Embryonic facial prominence (tissue), 1 donor: ENCODE measurements around the gene FDXR.
"Not testable (repeated sequence)": the region's sequence is repeated elsewhere in the genome, so short reads cannot be mapped to it uniquely, and the experiment has no call there.

ENCODE experiments used
- DNase-seq: peaks from one replicate; pipeline ENCODE4 v3.0.0-alpha.2; 2016; ENCODE audit errors: extremely low spot score

Gene FDXR

GRCh38 chr17:74872313-74873036 lies at the start of gene FDXR:
Gene FDXR (minus strand): TSS chr17:74872994. CDS start chr17:74872944, 50 bp downstream.
- DNase-seq = no peak

GRCh38 chr17:74922172-74922571 lies 49.4 kb upstream of the FDXR start:
- no peak for DNase-seq

- no peak for DNase-seq
Measured at GRCh38 chr17:74921769-74922168, 49.0 kb upstream of the FDXR start.

GRCh38 chr17:74921026-74921681 lies 48.4 kb upstream of the FDXR start:
- DNase-seq = no peak

GRCh38 chr17:74920642-74921025 lies 47.8 kb upstream of the FDXR start:
- DNase-seq = no peak

- no peak for DNase-seq
Measured at GRCh38 chr17:74920306-74920620, 47.5 kb upstream of the FDXR start.

GRCh38 chr17:74919440-74920305 lies 46.9 kb upstream of the FDXR start:
- no peak for DNase-seq

- no peak for DNase-seq
Measured at GRCh38 chr17:74918906-74919305, 46.1 kb upstream of the FDXR start.

GRCh38 chr17:74917430-74917829 lies 44.6 kb upstream of the FDXR start:
- no peak for DNase-seq

GRCh38 chr17:74916851-74917199 lies 44.0 kb upstream of the FDXR start:
- DNase-seq = no peak

- no peak for DNase-seq
Measured at GRCh38 chr17:74916136-74916850, 43.5 kb upstream of the FDXR start.

- not testable (repeated sequence) for DNase-seq
Measured at GRCh38 chr17:74911423-74911822, 38.6 kb upstream of the FDXR start.

- not testable (repeated sequence) for DNase-seq
Measured at GRCh38 chr17:74909097-74909496, 36.3 kb upstream of the FDXR start.

GRCh38 chr17:74907012-74907411 lies 34.2 kb upstream of the FDXR start:
- DNase-seq = no peak

GRCh38 chr17:74906214-74906793 lies 33.5 kb upstream of the FDXR start:
- DNase-seq = not testable (repeated sequence)

GRCh38 chr17:74904687-74905409 lies 32.1 kb upstream of the FDXR start:
- no peak for DNase-seq

- no peak for DNase-seq
Measured at GRCh38 chr17:74903671-74904070, 30.9 kb upstream of the FDXR start.

GRCh38 chr17:74903034-74903433 lies 30.2 kb upstream of the FDXR start:
- DNase-seq = no peak

GRCh38 chr17:74901353-74902135 lies 28.8 kb upstream of the FDXR start:
- no peak for DNase-seq

- DNase-seq = no peak
Measured at GRCh38 chr17:74900208-74900607, 27.4 kb upstream of the FDXR start.
